Transverse colon (tissue), 4 donors: Measurements from ENCODE around the gene S100A16. TPM values are rescaled to one million over a fixed set of nuclear protein-coding genes. Genes with fewer than 3 reads are reported as not detected.
A peak's percentile ranks its signal among the peaks of the same experiment; 100 is the strongest.

ENCODE experiments used
- DNase-seq: peaks from one replicate; pipeline ENCODE4 v3.0.0-alpha.2; 2019
- H3K27ac ChIP-seq, 4 donors: fragments of 200-600 bp; sonication (generic); 2 replicates each; pipeline ENCODE4 v1.5.1; 2016 to 2018; ENCODE audit warnings: inconsistent platforms in 4 of 4
- H3K27me3 ChIP-seq: fragments of 200-600 bp; sonication (generic); 2 replicates; pipeline ENCODE4 v1.5.1; 2017; ENCODE audit warnings: inconsistent platforms
- H3K36me3 ChIP-seq, 4 donors: fragments of 200-600 bp; sonication (generic); 2 replicates each; pipeline ENCODE4 v1.5.1; 2017 to 2019; ENCODE audit warnings: inconsistent platforms in 4 of 4
- H3K4me1 ChIP-seq, 4 donors: fragments of 200-600 bp; sonication (generic); 2 replicates each; pipeline ENCODE4 v1.5.1; 2017 to 2020; ENCODE audit warnings: inconsistent platforms in 4 of 4
- H3K4me3 ChIP-seq, 4 donors: fragments of 200-600 bp; sonication (generic); 1 replicate in 1 of 4; 2 replicates in 3 of 4; pipeline versions ENCODE4 v1.5.1 to v1.6.1; 2017 to 2019; ENCODE audit warnings: inconsistent platforms in 4 of 4
- H3K9me3 ChIP-seq, 2 donors: fragments of 200-600 bp; sonication (generic); 2 replicates each; pipeline ENCODE4 v1.5.1; 2017 to 2019; ENCODE audit warnings: inconsistent platforms in 2 of 2
- EP300 ChIP-seq: sonication (generic); formaldehyde crosslinking; IDR thresholded peaks from one replicate; pipeline ENCODE4 v1.6.1; 2017; ENCODE audit warnings: antibody characterized with exemption, low read depth
- POLR2A ChIP-seq: fragments of 450-650 bp; IDR thresholded peaks from one replicate; pipeline ENCODE4 v1.6.1; 2016; ENCODE audit warnings: antibody characterized with exemption, mild to moderate bottlenecking, moderate library complexity
- POLR2AphosphoS5 ChIP-seq, 3 donors: sonication (generic); formaldehyde crosslinking; IDR thresholded peaks; one replicate each; pipeline ENCODE4 v1.6.1; 2016; ENCODE audit warnings: antibody characterized with exemption in 3 of 3
- WGBS, 2 donors: methylation state at CpG; one replicate each; pipeline ENCODE4 v1.1.5; 2018; ENCODE audit warnings: low coverage in 1 of 2; 5-methylcytosine and 5-hydroxymethylcytosine counted together
- in situ Hi-C, 4 donors: fragments of 200-750 bp; cut with MboI; loops; one replicate each; pipeline versions ENCODE4 v1.15.0 to v1.15.1; 2017; ENCODE audit warnings: low sequenced_read_pairs in 3 of 4, low pct_ligation_motif_present in 1 of 4, low pct_unique_long_range_greater_than_20kb in 1 of 4
- intact Hi-C: fragments of 100-400 bp; cut with DNase I; formaldehyde crosslinking; loops from one replicate; pipeline ENCODE4 v1.15.1; 2023; ENCODE audit warnings: low total_unique reads
- total RNA-seq, 4 donors: library from RNA; depleted of rRNA; stranded (reverse); fragments of >200 nt; gene quantifications; one replicate each; pipeline ENCODE4 v1.1.0, GENCODE V29; 2016
- TF ChIP-seq, protein P1 (sequence below), 5 experiments: fragments of 200-600 bp in 3 of 5; fragments of 450-650 bp in 2 of 5; sonication (generic) in 3 of 5; IDR thresholded peaks; 1 replicate in 2 of 5; 2 replicates in 3 of 5; pipeline ENCODE4 v1.5.1; 2016 to 2017; ENCODE audit warnings: antibody characterized with exemption in 5 of 5, inconsistent platforms in 3 of 5, mild to moderate bottlenecking in 2 of 5, moderate library complexity in 1 of 5

Gene S100A16, protein sequence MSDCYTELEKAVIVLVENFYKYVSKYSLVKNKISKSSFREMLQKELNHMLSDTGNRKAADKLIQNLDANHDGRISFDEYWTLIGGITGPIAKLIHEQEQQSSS
- total RNA-seq = 100 to 1,000 TPM; 181 to 223 (median 196) TPM

- Histone ChIP-seq H3K36me3 (no peaks in the 10 kb centered on the region), H3K4me3 (peak within 1 kb of the TSS; percentile 53 to 69 (median 60)), H3K9me3 (no peaks in the 10 kb centered on the region), H3K27ac (peak within 1 kb of the TSS; percentile 89 to 97 (median 92)), H3K27me3 (no peaks in the 10 kb centered on the region), H3K4me1 (peaks cover 45 to 79% (median 60%) of the 10 kb centered on the region in 4 donors)
- intact Hi-C loops (loop anchor here (5.0 kb wide), 1 partner anchor 36 kb away; no protein-coding TSS in a partner anchor), in situ Hi-C loops (no loop called here)
- peak; percentile 91 for DNase-seq
- TF ChIP-seq EP300 (no peak), POLR2A (peak; percentile 97), POLR2AphosphoS5 (IDR thresholded peaks at IDR 0.05) (peak; percentile 95 to 98 (median 96))
- TF ChIP-seq, protein P1, sequence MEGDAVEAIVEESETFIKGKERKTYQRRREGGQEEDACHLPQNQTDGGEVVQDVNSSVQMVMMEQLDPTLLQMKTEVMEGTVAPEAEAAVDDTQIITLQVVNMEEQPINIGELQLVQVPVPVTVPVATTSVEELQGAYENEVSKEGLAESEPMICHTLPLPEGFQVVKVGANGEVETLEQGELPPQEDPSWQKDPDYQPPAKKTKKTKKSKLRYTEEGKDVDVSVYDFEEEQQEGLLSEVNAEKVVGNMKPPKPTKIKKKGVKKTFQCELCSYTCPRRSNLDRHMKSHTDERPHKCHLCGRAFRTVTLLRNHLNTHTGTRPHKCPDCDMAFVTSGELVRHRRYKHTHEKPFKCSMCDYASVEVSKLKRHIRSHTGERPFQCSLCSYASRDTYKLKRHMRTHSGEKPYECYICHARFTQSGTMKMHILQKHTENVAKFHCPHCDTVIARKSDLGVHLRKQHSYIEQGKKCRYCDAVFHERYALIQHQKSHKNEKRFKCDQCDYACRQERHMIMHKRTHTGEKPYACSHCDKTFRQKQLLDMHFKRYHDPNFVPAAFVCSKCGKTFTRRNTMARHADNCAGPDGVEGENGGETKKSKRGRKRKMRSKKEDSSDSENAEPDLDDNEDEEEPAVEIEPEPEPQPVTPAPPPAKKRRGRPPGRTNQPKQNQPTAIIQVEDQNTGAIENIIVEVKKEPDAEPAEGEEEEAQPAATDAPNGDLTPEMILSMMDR (IDR thresholded peaks at IDR 0.05) = peak in 1 of 5 experiments; percentile 13
- 18% methylated on average over 9 of the region's 9 CpGs; no CpG with 5 or more reads in 1 of the 2 donors for WGBS, 2 donors
Observed at GRCh38 chr1:153612755-153613331, at the start of gene S100A16. Gene S100A16, minus strand, starts transcription at chr1:153613137. Its CDS starts 4,986 bp downstream, at chr1:153608151.

DNA sequence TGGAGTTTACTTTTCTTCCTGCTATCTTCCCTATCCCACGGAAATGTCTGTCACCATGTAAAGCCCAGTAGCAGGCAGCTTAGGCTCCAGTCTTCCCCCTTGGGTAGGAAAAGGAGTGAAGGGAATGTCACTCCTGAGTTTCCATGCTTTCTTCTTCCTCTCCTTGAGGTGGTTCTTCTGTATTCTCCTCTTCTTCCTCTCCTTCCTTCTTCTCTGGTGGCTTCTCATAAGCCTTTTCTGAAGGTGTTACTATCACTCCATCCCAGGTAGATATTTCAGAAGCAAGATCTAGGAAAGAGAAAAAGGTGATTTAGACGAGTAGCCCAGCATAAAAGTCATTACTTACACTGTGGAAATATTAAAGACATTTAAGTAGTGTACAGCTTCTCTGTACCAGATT, 49.3 kb upstream of the S100A16 start:
- Histone ChIP-seq H3K27ac (no peak overlapping the region), H3K4me3 (no peak overlapping the region), H3K9me3 (no peaks in the 10 kb centered on the region), H3K36me3 (peaks cover 0 to 65% (median 36%) of the 10 kb centered on the region in 4 donors), H3K27me3 (no peaks in the 10 kb centered on the region), H3K4me1 (peaks cover 0 to 16% (median 12%) of the 10 kb centered on the region in 4 donors)
- WGBS, 2 donors = 45 to 50% methylated on average over 1 to 2 of the region's 2 CpGs
- intact Hi-C loops (no loop called here), in situ Hi-C loops (loop anchor here in 3 of 4 donors (10.0 to 25.0 kb wide), 3 partner anchors 87 to 325 kb away; partner anchors contain the start of genes CREB3L4 (in 1 of the 3), CRTC2 (in 1 of the 3), JTB (in 1 of the 3) and RAB13 (in 1 of the 3))
- DNase-seq = no peak
- TF ChIP-seq POLR2AphosphoS5 (IDR thresholded peaks at IDR 0.05) (no peak), POLR2A (no peak), EP300 (no peak)
- TF ChIP-seq, protein P1 (IDR thresholded peaks at IDR 0.05) = no peak

GRCh38 chr1:153661111-153661708, 48.3 kb upstream of the S100A16 start:
- Histone ChIP-seq H3K4me3 (no peak overlapping the region), H3K27ac (no peak overlapping the region), H3K36me3 (peaks cover 0 to 55% (median 31%) of the 10 kb centered on the region in 4 donors), H3K4me1 (peaks cover 0 to 16% (median 12%) of the 10 kb centered on the region in 4 donors), H3K9me3 (no peaks in the 10 kb centered on the region), H3K27me3 (no peaks in the 10 kb centered on the region)
- in situ Hi-C loops = loop anchor here in 3 of 4 donors (10.0 to 25.0 kb wide), 3 partner anchors 86 to 326 kb away; partner anchors contain the start of genes CREB3L4 (in 1 of the 3), CRTC2 (in 1 of the 3), JTB (in 1 of the 3) and RAB13 (in 1 of the 3)
- WGBS, 2 donors = 40 to 63% methylated on average over 1 to 8 of the region's 9 CpGs
- intact Hi-C loops = no loop called here
- DNase-seq = no peak
- TF ChIP-seq, protein P1 (IDR thresholded peaks at IDR 0.05) = no peak
- TF ChIP-seq EP300 = no peak
- TF ChIP-seq POLR2AphosphoS5 (IDR thresholded peaks at IDR 0.05) = no peak
- no peak for TF ChIP-seq POLR2A

DNA sequence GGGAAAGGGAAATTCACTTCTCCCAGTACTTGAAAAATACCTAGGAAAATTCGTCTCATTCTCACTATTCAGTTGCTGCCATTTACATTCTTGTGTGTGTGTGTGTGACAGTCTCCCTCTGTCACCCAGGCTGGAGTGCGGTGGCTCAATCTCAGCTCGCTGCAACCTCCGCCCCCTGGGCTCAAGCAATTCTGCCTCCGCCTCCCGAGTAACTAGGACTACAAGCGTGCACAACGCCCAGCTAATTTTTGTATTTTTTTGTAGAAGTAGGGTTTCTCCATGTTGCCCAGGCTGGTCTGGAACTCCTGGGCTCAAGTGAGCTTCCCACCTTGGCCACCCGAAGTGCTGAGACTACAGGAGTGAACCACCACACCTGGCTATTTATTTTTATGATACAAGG, 46.7 kb upstream of the S100A16 start:
- no peak for DNase-seq
- Histone ChIP-seq H3K4me1 (peaks cover 0 to 16% (median 12%) of the 10 kb centered on the region in 4 donors), H3K9me3 (no peaks in the 10 kb centered on the region), H3K27me3 (no peaks in the 10 kb centered on the region), H3K36me3 (peaks cover 0 to 40% (median 23%) of the 10 kb centered on the region in 4 donors), H3K4me3 (peak overlapping the region in 1 of 4 donors; percentile 88), H3K27ac (peak overlapping the region; percentile 94 to 96 (median 95))
- TF ChIP-seq EP300 (no peak), POLR2A (no peak), POLR2AphosphoS5 (IDR thresholded peaks at IDR 0.05) (no peak)
- TF ChIP-seq, protein P1 (IDR thresholded peaks at IDR 0.05) = no peak
- intact Hi-C loops = no loop called here
- in situ Hi-C loops = loop anchor here in 3 of 4 donors (10.0 to 25.0 kb wide), 3 partner anchors 85 to 328 kb away; partner anchors contain the start of genes CREB3L4 (in 1 of the 3), CRTC2 (in 1 of the 3), JTB (in 1 of the 3) and RAB13 (in 1 of the 3)
- WGBS, 2 donors = 79 to 80% methylated on average over 2 to 9 of the region's 9 CpGs
